Measurements from ENCODE around the gene LHFPL4. TPM values are rescaled to one million over a fixed set of nuclear protein-coding genes. Genes with fewer than 3 reads are reported as not detected.

LHFPL4 gene
- total RNA-seq, 2 experiments from 2014 or later: not detected

DNA sequence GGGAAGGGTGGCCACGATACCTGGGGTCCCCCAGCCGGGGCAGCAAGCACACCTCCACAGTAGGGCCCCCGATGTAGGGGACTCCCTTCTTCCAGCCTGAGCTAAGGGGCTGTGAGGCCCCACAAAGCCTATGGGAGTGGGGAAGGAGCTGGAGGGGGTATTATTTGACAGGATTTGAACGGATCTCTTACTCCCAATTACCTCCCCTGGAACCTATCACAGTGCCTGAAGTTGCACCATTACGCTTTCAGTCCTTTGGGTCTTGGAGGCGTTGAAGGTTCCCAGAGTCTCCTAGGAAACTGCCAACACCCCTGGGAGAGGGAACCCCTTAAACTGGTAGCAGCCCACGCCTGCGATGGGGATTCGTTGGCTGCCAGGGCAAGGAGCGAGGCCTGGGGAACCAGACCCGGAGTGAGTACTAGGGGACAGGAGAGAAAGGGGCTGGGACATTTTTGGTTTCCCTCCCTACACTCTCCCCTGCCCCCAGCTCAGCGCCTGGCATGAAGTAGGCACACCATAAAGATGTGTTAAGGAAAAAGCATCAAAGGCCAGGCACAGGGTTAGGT, 409 bp upstream of the LHFPL4 start:
- H3K4me2 ChIP-seq (ENCODE audit: low read length): no peak overlapping the region
- POLR2A ChIA-PET: no interaction called here
- no peaks in the 10 kb centered on the region for H3K9me3 ChIP-seq (ENCODE audit: low read length)
- H3K79me2 ChIP-seq (ENCODE audit: insufficient read depth, low read depth, low read length): no peaks in the 10 kb centered on the region
- CTCF ChIA-PET (ENCODE audit: unreplicated experiment): no interaction called here
- no TSS peak for BruUV-seq (replicated peaks)
- intact Hi-C loops (cut with micrococcal nuclease; ENCODE audit: unreplicated experiment): no loop called here
- H4K20me1 ChIP-seq (ENCODE audit: insufficient read depth, low read length): no peaks in the 10 kb centered on the region
- no peak overlapping the region for H2AFZ ChIP-seq (ENCODE audit: low read length)
- TF ChIP-seq EZH2phosphoT487 (IDR thresholded peaks at IDR 0.05; ENCODE audit: borderline replicate concordance, low read depth, low read length): no peak
- no peak for TF ChIP-seq CTCF (conservative IDR thresholded peaks at IDR 0.05; ENCODE audit: low read length)
- no peak overlapping the region for H3K27ac ChIP-seq (ENCODE audit: low read depth, low read length, poor library complexity, severe bottlenecking)
- H3K4me3 ChIP-seq (ENCODE audit: low read depth, low read length, poor library complexity, severe bottlenecking): no peak overlapping the region
- no peaks in the 10 kb centered on the region for H3K4me1 ChIP-seq (ENCODE audit: insufficient read depth, low read length, poor library complexity, severe bottlenecking)
- DNase-seq (ENCODE audit: low spot score): no peak
- H3K36me3 ChIP-seq (ENCODE audit: insufficient read depth, low read length): no peaks in the 10 kb centered on the region
- H3K9me2 ChIP-seq (ENCODE audit: insufficient read depth, low read length): no peaks in the 10 kb centered on the region

DNA sequence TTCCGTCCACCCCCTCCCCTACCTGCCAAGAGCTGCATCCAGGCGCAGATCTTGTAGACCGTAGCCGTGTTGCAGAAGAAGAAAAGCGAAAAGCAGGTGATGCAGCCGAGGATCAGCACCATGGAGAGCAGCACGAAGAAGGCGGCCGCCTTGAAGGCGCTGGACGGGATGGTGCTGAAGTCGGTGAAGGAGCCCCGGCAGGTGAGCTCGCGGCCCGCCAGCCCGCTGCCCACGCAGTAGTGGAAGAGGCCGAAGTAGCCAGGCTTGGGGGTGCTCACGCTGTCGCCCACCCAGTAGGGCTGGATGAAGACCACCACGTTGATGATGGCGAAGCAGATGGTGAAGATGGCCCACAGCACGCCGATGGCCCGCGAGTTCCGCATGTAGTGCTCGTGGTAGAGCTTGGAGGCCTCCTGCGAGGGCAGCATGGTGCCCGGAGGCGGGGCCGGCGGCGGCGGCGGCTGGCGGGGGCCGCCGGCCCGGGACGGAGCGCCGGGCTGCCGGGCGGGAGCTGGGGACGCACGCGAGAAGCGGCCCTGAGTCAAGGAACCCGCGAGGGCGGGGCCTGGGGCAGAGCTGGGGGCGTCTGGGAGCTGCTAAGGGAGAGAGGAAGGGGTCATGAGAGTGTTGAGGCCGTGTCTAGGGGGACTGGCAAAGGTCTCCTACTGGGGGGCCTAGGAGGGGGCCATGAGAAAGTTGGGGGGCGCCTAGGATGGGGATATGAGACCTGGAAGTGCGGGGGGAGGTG, 1.2 kb downstream of the LHFPL4 start:
- no peak overlapping the region for H3K27ac ChIP-seq (ENCODE audit: low read depth, low read length, poor library complexity, severe bottlenecking)
- H3K36me3 ChIP-seq (ENCODE audit: insufficient read depth, low read length): no peaks in the 10 kb centered on the region
- H3K9me3 ChIP-seq (ENCODE audit: low read length): no peaks in the 10 kb centered on the region
- H3K4me1 ChIP-seq (ENCODE audit: insufficient read depth, low read length, poor library complexity, severe bottlenecking): no peaks in the 10 kb centered on the region
- no peaks in the 10 kb centered on the region for H3K79me2 ChIP-seq (ENCODE audit: insufficient read depth, low read depth, low read length)
- H3K4me2 ChIP-seq (ENCODE audit: low read length): no peak overlapping the region
- ChIA-PET CTCF (ENCODE audit: unreplicated experiment) (no interaction called here), POLR2A (no interaction called here)
- TF ChIP-seq EZH2phosphoT487 (IDR thresholded peaks at IDR 0.05; ENCODE audit: borderline replicate concordance, low read depth, low read length): no peak
- intact Hi-C loops (cut with micrococcal nuclease; ENCODE audit: unreplicated experiment): no loop called here
- H3K4me3 ChIP-seq (ENCODE audit: low read depth, low read length, poor library complexity, severe bottlenecking): no peak overlapping the region
- H3K9me2 ChIP-seq (ENCODE audit: insufficient read depth, low read length): no peaks in the 10 kb centered on the region
- no peak overlapping the region for H2AFZ ChIP-seq (ENCODE audit: low read length)
- no peaks in the 10 kb centered on the region for H4K20me1 ChIP-seq (ENCODE audit: insufficient read depth, low read length)
- no peak for DNase-seq (ENCODE audit: low spot score)
- BruUV-seq (replicated peaks): no TSS peak

DNA sequence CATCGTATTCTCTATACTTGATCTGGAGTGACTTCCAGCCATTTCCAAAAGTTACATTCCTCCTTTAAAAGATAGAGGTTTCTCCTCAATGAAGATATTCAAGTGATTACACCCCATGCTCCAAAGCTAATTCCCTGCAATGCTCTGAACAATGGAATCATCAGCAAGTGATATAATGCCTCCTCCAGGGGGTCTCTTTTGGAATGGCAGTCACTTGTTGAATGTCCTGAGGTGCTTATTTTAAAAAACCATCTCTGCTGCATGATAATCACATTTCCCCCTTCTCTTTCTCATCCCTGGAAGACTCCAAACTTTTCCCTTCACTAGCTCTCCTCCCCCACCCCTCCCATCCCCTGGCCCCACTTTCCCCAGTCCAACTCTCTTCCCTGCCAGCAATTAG, 2.6 kb downstream of the LHFPL4 start:
- no peaks in the 10 kb centered on the region for H3K9me2 ChIP-seq (ENCODE audit: insufficient read depth, low read length)
- H3K4me2 ChIP-seq (ENCODE audit: low read length): no peak overlapping the region
- no peaks in the 10 kb centered on the region for H3K36me3 ChIP-seq (ENCODE audit: insufficient read depth, low read length)
- H4K20me1 ChIP-seq (ENCODE audit: insufficient read depth, low read length): no peaks in the 10 kb centered on the region
- TF ChIP-seq EZH2phosphoT487 (IDR thresholded peaks at IDR 0.05; ENCODE audit: borderline replicate concordance, low read depth, low read length) (no peak), CTCF (conservative IDR thresholded peaks at IDR 0.05; ENCODE audit: low read length) (no peak)
- intact Hi-C loops (cut with micrococcal nuclease; ENCODE audit: unreplicated experiment): no loop called here
- BruUV-seq (replicated peaks): no TSS peak
- H2AFZ ChIP-seq (ENCODE audit: low read length): no peak overlapping the region
- POLR2A ChIA-PET: no interaction called here
- H3K4me1 ChIP-seq (ENCODE audit: insufficient read depth, low read length, poor library complexity, severe bottlenecking): no peaks in the 10 kb centered on the region
- CTCF ChIA-PET (ENCODE audit: unreplicated experiment): no interaction called here
- no peaks in the 10 kb centered on the region for H3K9me3 ChIP-seq (ENCODE audit: low read length)
- no peak overlapping the region for H3K4me3 ChIP-seq (ENCODE audit: low read depth, low read length, poor library complexity, severe bottlenecking)
- H3K27ac ChIP-seq (ENCODE audit: low read depth, low read length, poor library complexity, severe bottlenecking): no peak overlapping the region
- no peak for DNase-seq (ENCODE audit: low spot score)
- no peaks in the 10 kb centered on the region for H3K79me2 ChIP-seq (ENCODE audit: insufficient read depth, low read depth, low read length)

Measured in OCI-LY7 (cell line).